ENCODE data around the gene CLMN.

The CLMN gene

DNA sequence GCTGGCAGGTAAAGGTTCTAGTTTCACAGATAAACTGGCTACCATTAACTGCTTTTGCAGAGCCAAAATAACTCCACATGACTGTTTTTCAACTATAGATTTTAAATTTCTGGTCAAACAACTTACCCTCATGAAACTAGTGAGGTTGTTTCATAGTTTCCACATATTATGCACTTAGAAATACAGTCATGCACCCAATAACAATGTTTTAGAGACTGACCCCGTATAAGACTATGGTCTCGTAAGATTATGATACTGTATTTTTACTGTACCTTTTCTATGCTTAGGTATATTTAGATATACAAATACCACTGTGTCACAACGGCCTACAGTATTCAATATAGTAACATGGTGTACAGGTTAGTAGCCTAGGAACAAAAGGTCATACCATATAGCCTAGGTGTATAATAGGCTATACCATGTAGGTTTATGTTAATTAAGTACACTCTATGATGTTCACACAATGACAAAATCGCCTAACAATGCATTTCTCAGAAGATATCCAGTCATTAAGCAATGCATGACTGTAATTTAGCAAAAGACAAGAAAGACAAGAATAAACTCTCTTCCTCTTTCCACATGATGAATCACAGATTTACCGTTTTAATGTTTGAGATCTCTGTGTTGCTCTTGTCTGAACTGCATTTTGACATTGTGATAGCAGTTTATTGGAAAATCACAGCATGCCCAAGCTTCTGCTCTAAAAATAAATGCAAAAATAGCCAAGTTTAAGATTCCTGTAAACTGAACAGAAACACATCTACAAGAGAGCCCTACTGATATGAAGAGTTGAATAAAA lies 179.4 kb downstream of the CLMN start:
- TF ChIP-seq, protein P1, sequence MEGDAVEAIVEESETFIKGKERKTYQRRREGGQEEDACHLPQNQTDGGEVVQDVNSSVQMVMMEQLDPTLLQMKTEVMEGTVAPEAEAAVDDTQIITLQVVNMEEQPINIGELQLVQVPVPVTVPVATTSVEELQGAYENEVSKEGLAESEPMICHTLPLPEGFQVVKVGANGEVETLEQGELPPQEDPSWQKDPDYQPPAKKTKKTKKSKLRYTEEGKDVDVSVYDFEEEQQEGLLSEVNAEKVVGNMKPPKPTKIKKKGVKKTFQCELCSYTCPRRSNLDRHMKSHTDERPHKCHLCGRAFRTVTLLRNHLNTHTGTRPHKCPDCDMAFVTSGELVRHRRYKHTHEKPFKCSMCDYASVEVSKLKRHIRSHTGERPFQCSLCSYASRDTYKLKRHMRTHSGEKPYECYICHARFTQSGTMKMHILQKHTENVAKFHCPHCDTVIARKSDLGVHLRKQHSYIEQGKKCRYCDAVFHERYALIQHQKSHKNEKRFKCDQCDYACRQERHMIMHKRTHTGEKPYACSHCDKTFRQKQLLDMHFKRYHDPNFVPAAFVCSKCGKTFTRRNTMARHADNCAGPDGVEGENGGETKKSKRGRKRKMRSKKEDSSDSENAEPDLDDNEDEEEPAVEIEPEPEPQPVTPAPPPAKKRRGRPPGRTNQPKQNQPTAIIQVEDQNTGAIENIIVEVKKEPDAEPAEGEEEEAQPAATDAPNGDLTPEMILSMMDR (IDR thresholded peaks at IDR 0.05), result no peak

DNA sequence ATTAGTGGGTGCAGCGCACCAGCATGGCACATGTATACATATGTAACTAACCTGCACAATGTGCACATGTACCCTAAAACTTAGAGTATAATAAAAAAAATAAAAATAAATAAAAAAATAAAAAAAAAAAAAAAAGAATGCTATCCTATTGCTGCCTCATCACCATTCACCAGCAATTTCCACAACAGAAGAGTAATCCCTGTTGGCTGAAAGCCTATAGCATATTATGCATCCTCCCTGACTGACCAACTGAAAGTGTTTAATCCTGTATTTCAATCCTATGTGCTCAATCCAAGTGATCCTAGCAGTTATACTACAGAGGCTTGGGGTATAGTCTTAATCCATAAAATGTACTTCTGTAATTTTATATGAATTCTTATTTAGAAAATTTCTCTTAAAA lies 180.8 kb downstream of the CLMN start:
- TF ChIP-seq, protein P1 (IDR thresholded peaks at IDR 0.05), result no peak

DNA sequence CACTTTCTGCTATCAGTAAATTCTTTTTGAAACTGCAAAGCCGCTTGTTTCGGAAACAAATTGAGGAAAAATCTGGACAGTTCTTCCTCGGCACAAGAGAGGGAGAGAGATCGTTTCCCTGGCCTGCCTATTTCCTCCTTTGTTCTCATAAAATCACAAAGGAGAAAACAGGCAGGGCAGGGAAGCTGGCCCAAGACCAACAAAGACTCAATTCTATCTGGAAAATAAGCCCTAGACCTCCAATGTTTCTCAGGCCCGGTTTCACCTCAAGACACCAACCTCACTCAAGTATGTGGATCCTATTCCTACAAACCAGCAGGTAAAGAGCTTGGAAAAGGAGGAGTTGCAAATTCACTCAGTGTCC lies 181.9 kb downstream of the CLMN start:
- TF ChIP-seq, protein P1 (IDR thresholded peaks at IDR 0.05), result no peak

DNA sequence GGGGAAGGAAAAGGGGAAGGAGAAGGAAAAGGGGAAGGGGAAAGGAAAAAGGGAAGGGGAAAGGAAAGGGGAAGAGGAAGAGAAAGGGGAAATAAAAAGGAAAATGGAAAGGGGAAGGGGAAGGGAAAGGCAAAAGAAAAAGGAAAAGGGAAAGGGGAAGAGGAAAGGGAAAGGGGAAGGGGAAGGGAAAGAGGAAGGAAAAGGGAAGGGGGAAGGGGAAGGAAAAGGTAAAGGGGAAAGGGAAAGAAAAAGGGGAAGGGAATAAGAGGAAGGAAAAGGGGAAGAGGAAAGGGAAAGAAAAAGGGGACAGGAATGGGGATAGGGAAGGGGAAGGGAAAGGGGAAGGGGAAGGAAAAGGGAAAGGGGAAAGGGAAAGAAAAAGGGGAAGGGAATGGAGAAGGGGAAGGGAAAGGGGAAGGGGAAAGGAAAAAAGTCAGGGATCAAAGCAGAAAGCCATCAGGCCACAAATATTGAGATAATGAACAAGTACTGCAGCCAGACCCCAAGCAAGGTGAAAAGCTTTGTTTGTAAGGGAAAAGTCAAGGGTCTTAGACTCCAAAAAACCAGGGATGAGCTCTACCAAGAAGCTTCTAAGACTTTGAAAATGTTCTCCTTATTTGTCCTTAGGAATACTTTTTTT lies 182.4 kb downstream of the CLMN start:
- TF ChIP-seq, protein P1 (IDR thresholded peaks at IDR 0.05), result no peak

DNA sequence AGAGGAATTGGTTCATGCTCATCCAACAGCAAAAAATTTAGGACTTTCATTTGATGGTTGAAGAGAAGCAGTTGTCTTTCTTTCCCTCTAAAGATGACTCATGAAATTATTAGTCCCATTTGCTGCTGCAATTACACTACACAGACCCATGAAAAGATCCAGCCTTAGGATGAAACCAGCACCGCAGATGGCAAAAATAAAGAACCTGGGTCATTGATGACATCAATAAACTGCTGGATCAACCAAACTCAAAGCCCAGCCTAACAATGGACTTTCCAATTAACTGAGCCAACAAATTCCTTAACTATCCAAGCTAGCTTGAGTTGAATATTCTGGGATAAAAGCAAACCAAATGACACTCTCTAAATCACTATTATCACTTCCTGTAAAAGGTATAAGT lies 183.1 kb downstream of the CLMN start:
- TF ChIP-seq, protein P1 (IDR thresholded peaks at IDR 0.05), result no peak

DNA sequence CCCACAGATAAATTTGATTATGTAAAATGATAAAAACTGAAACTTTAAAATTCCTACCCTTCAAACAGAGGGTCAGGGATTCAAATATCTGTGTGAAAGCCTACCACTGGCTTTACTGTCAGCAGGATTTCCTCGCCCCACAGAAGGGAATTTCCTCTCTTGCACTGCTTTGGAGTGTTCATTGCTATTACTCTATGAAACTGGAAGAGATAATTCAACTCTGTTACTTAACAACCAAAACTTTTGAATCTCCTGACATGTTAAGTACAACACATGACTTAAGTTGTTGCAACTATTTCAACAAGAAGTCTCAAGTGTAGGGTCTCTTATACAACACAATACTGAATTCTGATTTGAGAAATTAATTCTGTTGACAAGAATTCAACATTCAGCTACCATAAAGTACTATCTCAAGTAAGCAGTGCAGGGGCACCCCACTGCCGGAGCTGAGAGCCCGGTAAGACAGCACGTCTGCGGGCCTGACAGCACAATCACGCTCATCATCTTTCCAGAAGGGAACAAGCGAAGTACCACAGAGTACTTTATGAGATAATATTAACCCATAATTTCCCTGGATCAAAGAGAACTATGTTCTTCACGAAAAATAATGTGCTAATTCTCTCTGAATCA lies 185.3 kb downstream of the CLMN start:
- TF ChIP-seq, protein P1 (IDR thresholded peaks at IDR 0.05), result no peak

DNA sequence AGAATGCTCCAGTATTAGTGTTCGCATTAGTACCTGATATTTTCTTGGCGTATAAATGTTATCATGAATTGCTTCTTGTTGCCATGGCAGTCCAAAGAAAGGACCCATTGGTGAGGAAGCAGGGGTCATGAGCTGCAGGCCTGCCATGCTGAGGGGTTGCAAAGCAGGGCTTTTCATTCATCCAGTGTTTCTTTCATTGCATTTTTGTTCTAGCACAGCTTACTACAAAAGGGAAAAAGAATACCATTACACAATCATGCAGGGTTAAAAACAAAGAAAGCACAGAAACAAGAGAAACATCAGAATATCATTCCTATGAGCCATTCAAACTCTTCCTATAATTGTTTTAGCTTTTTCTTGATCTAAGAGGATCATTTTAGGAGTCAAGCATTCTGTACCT lies 186.4 kb downstream of the CLMN start:
- TF ChIP-seq, protein P1 (IDR thresholded peaks at IDR 0.05), result no peak
